Measurements from ENCODE around the gene HDGF. TPM values are rescaled to one million over a fixed set of nuclear protein-coding genes. Genes with fewer than 3 reads are reported as not detected.
A peak's percentile ranks its signal among the peaks of the same experiment; 100 is the strongest.

Gene HDGF
- total RNA-seq, 3 donors from 2014 or later (not counting 1 experiment from before 2014, with no cell fraction given): 95.3 to 110 (median 96.6) TPM

GRCh38 chr1:156706657-156707416 lies 44.6 kb downstream of the HDGF start:
- Mint-ChIP-seq H3K27ac (peak overlapping the region in 1 of 2 donors; percentile 84), H3K4me1 (peaks cover 18 to 33% of the 10 kb centered on the region in 2 donors), H3K27me3 (ENCODE audit: low read depth in 2 of 2) (peaks cover 16 to 23% of the 10 kb centered on the region in 2 donors), H3K4me3 (peak overlapping the region; percentile 86), H3K36me3 (no peaks in the 10 kb centered on the region), H3K9me3 (no peaks in the 10 kb centered on the region)
- ATAC-seq (peak in 2 of 3 donors; percentile 8 to 22), DNase-seq (peak in 1 of 2 donors; percentile 54)
- intact Hi-C loops (cut with micrococcal nuclease): loop anchor here (2.0 kb wide), 1 partner anchor 14 kb away; no protein-coding TSS in a partner anchor
- peaks cover 31% of the 10 kb centered on the region for H3K4me1 ChIP-seq (ENCODE audit: control insufficient read depth, insufficient read depth, low read length)
- no peaks in the 10 kb centered on the region for H3K36me3 ChIP-seq (ENCODE audit: control insufficient read depth, insufficient read depth, low read length)
- H3K27me3 ChIP-seq (ENCODE audit: control insufficient read depth, insufficient read depth, low read length): peaks cover 26% of the 10 kb centered on the region
- no peaks in the 10 kb centered on the region for H3K9me3 ChIP-seq (ENCODE audit: control insufficient read depth, insufficient read depth, low read length)
- 8% methylated on average over 29 of the region's 29 CpGs for WGBS (ENCODE audit: insufficient coverage)
- H3K4me3 ChIP-seq (ENCODE audit: low read length): peak overlapping the region; percentile 53
- H3K27ac ChIP-seq (ENCODE audit: low read length): no peak overlapping the region
- no peak for TF ChIP-seq CTCF (IDR thresholded peaks at IDR 0.05)

GRCh38 chr1:156705918-156706656 lies 45.4 kb downstream of the HDGF start:
- H3K4me3 ChIP-seq (ENCODE audit: low read length): peak overlapping the region; percentile 53
- ATAC-seq: peak; percentile 57 to 65 (median 63)
- no peaks in the 10 kb centered on the region for H3K9me3 Mint-ChIP-seq
- no peak overlapping the region for H3K27ac ChIP-seq (ENCODE audit: low read length)
- 1% methylated on average over 45 of the region's 45 CpGs for WGBS (ENCODE audit: insufficient coverage)
- peak; percentile 75 for TF ChIP-seq CTCF (IDR thresholded peaks at IDR 0.05)
- intact Hi-C loops (cut with micrococcal nuclease): loop anchor here (2.0 kb wide), 1 partner anchor 13 kb away; no protein-coding TSS in a partner anchor
- peaks cover 32% of the 10 kb centered on the region for H3K27me3 ChIP-seq (ENCODE audit: control insufficient read depth, insufficient read depth, low read length)
- peaks cover 18 to 33% of the 10 kb centered on the region in 2 donors for H3K4me1 Mint-ChIP-seq
- H3K27me3 Mint-ChIP-seq (ENCODE audit: low read depth in 2 of 2): peaks cover 16 to 26% of the 10 kb centered on the region in 2 donors
- no peaks in the 10 kb centered on the region for H3K36me3 Mint-ChIP-seq
- DNase-seq: peak; percentile 58 to 84
- H3K36me3 ChIP-seq (ENCODE audit: control insufficient read depth, insufficient read depth, low read length): no peaks in the 10 kb centered on the region
- no peaks in the 10 kb centered on the region for H3K9me3 ChIP-seq (ENCODE audit: control insufficient read depth, insufficient read depth, low read length)
- peak overlapping the region; percentile 86 for H3K4me3 Mint-ChIP-seq
- peaks cover 31% of the 10 kb centered on the region for H3K4me1 ChIP-seq (ENCODE audit: control insufficient read depth, insufficient read depth, low read length)
- peak overlapping the region in 1 of 2 donors; percentile 84 for H3K27ac Mint-ChIP-seq

GRCh38 chr1:156705321-156705917 lies 46.1 kb downstream of the HDGF start, which contains the start of gene CRABP2:
TSS of gene CRABP2 (minus strand) at chr1:156705583. CDS start at chr1:156705446, 137 bp downstream.
- 3% methylated on average over 40 of the region's 42 CpGs for WGBS (ENCODE audit: insufficient coverage)
- no peaks in the 10 kb centered on the region for H3K9me3 Mint-ChIP-seq
- Histone ChIP-seq H3K27me3 (ENCODE audit: control insufficient read depth, insufficient read depth, low read length) (peaks cover 35% of the 10 kb centered on the region), H3K36me3 (ENCODE audit: control insufficient read depth, insufficient read depth, low read length) (no peaks in the 10 kb centered on the region), H3K4me3 (ENCODE audit: low read length) (peak within 1 kb of the TSS; percentile 53), H3K9me3 (ENCODE audit: control insufficient read depth, insufficient read depth, low read length) (no peaks in the 10 kb centered on the region), H3K4me1 (ENCODE audit: control insufficient read depth, insufficient read depth, low read length) (peaks cover 31% of the 10 kb centered on the region), H3K27ac (ENCODE audit: low read length) (no peak within 1 kb of the TSS)
- peak in 1 of 2 donors; percentile 68 for DNase-seq
- peaks cover 18 to 33% of the 10 kb centered on the region in 2 donors for H3K4me1 Mint-ChIP-seq
- H3K27me3 Mint-ChIP-seq (ENCODE audit: low read depth in 2 of 2): peaks cover 16 to 26% of the 10 kb centered on the region in 2 donors
- peak in 2 of 3 donors; percentile 49 to 54 for ATAC-seq
- TF ChIP-seq CTCF (IDR thresholded peaks at IDR 0.05): no peak
- H3K27ac Mint-ChIP-seq: peak within 1 kb of the TSS in 1 of 2 donors; percentile 84
- intact Hi-C loops (cut with micrococcal nuclease): no loop called here
- peak within 1 kb of the TSS; percentile 86 for H3K4me3 Mint-ChIP-seq
- H3K36me3 Mint-ChIP-seq: no peaks in the 10 kb centered on the region

All from natural killer cell (primary cell).